Activated CD4-positive, alpha-beta T cell treated with anti-CD3 and anti-CD28 coated beads, Interleukin-2, amount 10 ng/mL, durations not matched to agents 24 days and 14 days (primary cell): Measurements from ENCODE around the gene RRAGD. TPM values are rescaled to one million over a fixed set of nuclear protein-coding genes. Genes with fewer than 3 reads are reported as not detected.

Experiments used
- DNase-seq: peaks from one replicate; pipeline ENCODE4 v3.0.0; 2022
- H3K27ac Mint-ChIP-seq: one replicate; pipeline ENCODE4 v1.8.0; 2022; ENCODE audit warnings: mild to moderate bottlenecking, mixed read lengths
- H3K27me3 Mint-ChIP-seq: one replicate; pipeline ENCODE4 v1.8.0; 2022; ENCODE audit warnings: mixed read lengths
- H3K36me3 Mint-ChIP-seq: one replicate; pipeline ENCODE4 v1.8.0; 2022; ENCODE audit warnings: low read depth, mild to moderate bottlenecking, mixed read lengths
- H3K4me1 Mint-ChIP-seq: one replicate; pipeline ENCODE4 v1.8.0; 2021; ENCODE audit warnings: mixed read lengths
- H3K4me3 Mint-ChIP-seq: one replicate; pipeline ENCODE4 v1.8.0; 2022; ENCODE audit warnings: mild to moderate bottlenecking, moderate library complexity, mixed read lengths
- H3K9me3 Mint-ChIP-seq: one replicate; pipeline ENCODE4 v1.8.0; 2021; ENCODE audit warnings: mixed read lengths
- intact Hi-C: fragments of 100-400 bp; cut with micrococcal nuclease; formaldehyde crosslinking; loops from one replicate; pipeline ENCODE4 v1.15.1; 2023
- total RNA-seq: library from RNA; stranded (reverse); gene quantifications from 2 replicates; pipeline ENCODE4 v1.2.3, GENCODE V29; 2022

Gene RRAGD
- total RNA-seq, 1 donor from 2014 or later: 10.9 TPM

GRCh38 chr6:89355511-89356194 lies 56.4 kb downstream of the RRAGD start:
- H3K27me3 Mint-ChIP-seq: no peaks in the 10 kb centered on the region
- peaks cover 52% of the 10 kb centered on the region for H3K4me1 Mint-ChIP-seq
- intact Hi-C loops: loop anchor here (2.0 kb wide), 1 partner anchor 57 kb away; the partner anchor contains the start of gene RRAGD
- DNase-seq: no peak
- no peaks in the 10 kb centered on the region for H3K36me3 Mint-ChIP-seq
- no peak overlapping the region for H3K4me3 Mint-ChIP-seq
- H3K9me3 Mint-ChIP-seq: no peaks in the 10 kb centered on the region
- peak overlapping the region; percentile 19 for H3K27ac Mint-ChIP-seq

GRCh38 chr6:89353702-89354392 lies 58.2 kb downstream of the RRAGD start:
- H3K27ac Mint-ChIP-seq: peak overlapping the region; percentile 89
- no peaks in the 10 kb centered on the region for H3K9me3 Mint-ChIP-seq
- peaks cover 12% of the 10 kb centered on the region for H3K36me3 Mint-ChIP-seq
- H3K27me3 Mint-ChIP-seq: no peaks in the 10 kb centered on the region
- no peak for DNase-seq
- intact Hi-C loops: loop anchor here (2.0 to 5.0 kb wide), 4 partner anchors 207 to 1652 kb away; partner anchors contain the start of genes AKIRIN2, CASP8AP2, MAP3K7 and PM20D2
- peaks cover 62% of the 10 kb centered on the region for H3K4me1 Mint-ChIP-seq
- peak overlapping the region; percentile 91 for H3K4me3 Mint-ChIP-seq

GRCh38 chr6:89353118-89353556 lies 58.9 kb downstream of the RRAGD start:
- H3K36me3 Mint-ChIP-seq: peaks cover 12% of the 10 kb centered on the region
- H3K4me3 Mint-ChIP-seq: peak overlapping the region; percentile 91
- peak overlapping the region; percentile 89 for H3K27ac Mint-ChIP-seq
- H3K9me3 Mint-ChIP-seq: no peaks in the 10 kb centered on the region
- intact Hi-C loops: loop anchor here (2.0 to 5.0 kb wide), 4 partner anchors 206 to 1651 kb away; partner anchors contain the start of genes AKIRIN2, CASP8AP2, MAP3K7 and PM20D2
- no peak for DNase-seq
- H3K4me1 Mint-ChIP-seq: peaks cover 67% of the 10 kb centered on the region
- H3K27me3 Mint-ChIP-seq: no peaks in the 10 kb centered on the region

GRCh38 chr6:89352278-89353117 lies 59.6 kb downstream of the RRAGD start, which contains the start of gene UBE2J1:
TSS of gene UBE2J1 (minus strand) at chr6:89352722. CDS start at chr6:89352569, 153 bp downstream.
- Mint-ChIP-seq H3K9me3 (no peaks in the 10 kb centered on the region), H3K27ac (peak within 1 kb of the TSS; percentile 94), H3K4me1 (peaks cover 66% of the 10 kb centered on the region), H3K4me3 (peak within 1 kb of the TSS; percentile 91), H3K36me3 (peaks cover 12% of the 10 kb centered on the region), H3K27me3 (no peaks in the 10 kb centered on the region)
- peak; percentile 94 for DNase-seq
- intact Hi-C loops: loop anchor here (1.0 to 5.0 kb wide), 6 partner anchors 54 to 1650 kb away; partner anchors contain the start of genes AKIRIN2, CASP8AP2, MAP3K7 and PM20D2

GRCh38 chr6:89351671-89352277 lies 60.3 kb downstream of the RRAGD start:
- DNase-seq: no peak
- peak overlapping the region; percentile 94 for H3K27ac Mint-ChIP-seq
- peaks cover 63% of the 10 kb centered on the region for H3K4me1 Mint-ChIP-seq
- no peaks in the 10 kb centered on the region for H3K27me3 Mint-ChIP-seq
- intact Hi-C loops: loop anchor here (1.0 to 5.0 kb wide), 8 partner anchors 21 to 1649 kb away; partner anchors contain the start of genes AKIRIN2, CASP8AP2, MAP3K7 and PM20D2
- peaks cover 12% of the 10 kb centered on the region for H3K36me3 Mint-ChIP-seq
- H3K9me3 Mint-ChIP-seq: no peaks in the 10 kb centered on the region
- H3K4me3 Mint-ChIP-seq: peak overlapping the region; percentile 91

GRCh38 chr6:89350281-89350966 lies 61.6 kb downstream of the RRAGD start:
- peaks cover 12% of the 10 kb centered on the region for H3K36me3 Mint-ChIP-seq
- peak overlapping the region; percentile 94 for H3K27ac Mint-ChIP-seq
- H3K4me3 Mint-ChIP-seq: peak overlapping the region; percentile 91
- peak; percentile 68 for DNase-seq
- intact Hi-C loops: loop anchor here (1.0 to 5.0 kb wide), 5 partner anchors 10 to 1648 kb away; partner anchors contain the start of genes AKIRIN2, CASP8AP2, MAP3K7 and RNGTT
- peaks cover 55% of the 10 kb centered on the region for H3K4me1 Mint-ChIP-seq
- no peaks in the 10 kb centered on the region for H3K27me3 Mint-ChIP-seq
- no peaks in the 10 kb centered on the region for H3K9me3 Mint-ChIP-seq

GRCh38 chr6:89348372-89348771 lies 63.7 kb downstream of the RRAGD start:
- Mint-ChIP-seq H3K9me3 (no peaks in the 10 kb centered on the region), H3K4me1 (peaks cover 55% of the 10 kb centered on the region), H3K4me3 (no peak overlapping the region), H3K36me3 (peaks cover 16% of the 10 kb centered on the region), H3K27ac (no peak overlapping the region), H3K27me3 (no peaks in the 10 kb centered on the region)
- no peak for DNase-seq
- intact Hi-C loops: no loop called here

- H3K27ac Mint-ChIP-seq: no peak overlapping the region
- no peaks in the 10 kb centered on the region for H3K27me3 Mint-ChIP-seq
- H3K4me1 Mint-ChIP-seq: peaks cover 54% of the 10 kb centered on the region
- H3K4me3 Mint-ChIP-seq: no peak overlapping the region
- intact Hi-C loops: no loop called here
- no peak for DNase-seq
- H3K9me3 Mint-ChIP-seq: no peaks in the 10 kb centered on the region
- H3K36me3 Mint-ChIP-seq: peaks cover 16% of the 10 kb centered on the region
These were observed 64.2 kb downstream of the RRAGD start for GRCh38 chr6:89347825-89348224.

- H3K27me3 Mint-ChIP-seq: no peaks in the 10 kb centered on the region
- H3K4me1 Mint-ChIP-seq: peaks cover 50% of the 10 kb centered on the region
- no peak for DNase-seq
- intact Hi-C loops: no loop called here
- H3K27ac Mint-ChIP-seq: no peak overlapping the region
- H3K4me3 Mint-ChIP-seq: no peak overlapping the region
- H3K9me3 Mint-ChIP-seq: no peaks in the 10 kb centered on the region
- H3K36me3 Mint-ChIP-seq: peaks cover 19% of the 10 kb centered on the region
These were observed 65.6 kb downstream of the RRAGD start for GRCh38 chr6:89346433-89346832.

- H3K27ac Mint-ChIP-seq: no peak overlapping the region
These were observed 72.5 kb downstream of the RRAGD start for GRCh38 chr6:89339565-89339964.

GRCh38 chr6:89335164-89335563 lies 76.9 kb downstream of the RRAGD start:
- Mint-ChIP-seq H3K9me3 (no peaks in the 10 kb centered on the region), H3K4me3 (no peak overlapping the region), H3K27me3 (no peaks in the 10 kb centered on the region), H3K36me3 (peaks cover 43% of the 10 kb centered on the region), H3K4me1 (peaks cover 6% of the 10 kb centered on the region), H3K27ac (no peak overlapping the region)
- intact Hi-C loops: no loop called here
- no peak for DNase-seq

More at GRCh38 chr6:89339565-89339964, 72.5 kb downstream of the RRAGD start:
- intact Hi-C loops: no loop called here
- DNase-seq: no peak
- no peaks in the 10 kb centered on the region for H3K9me3 Mint-ChIP-seq
- H3K36me3 Mint-ChIP-seq: peaks cover 35% of the 10 kb centered on the region
- H3K4me3 Mint-ChIP-seq: no peak overlapping the region
- H3K27me3 Mint-ChIP-seq: no peaks in the 10 kb centered on the region
- peaks cover 14% of the 10 kb centered on the region for H3K4me1 Mint-ChIP-seq

GRCh38 chr6:89330910-89331309 lies 81.2 kb downstream of the RRAGD start:
- Mint-ChIP-seq H3K4me3 (no peak overlapping the region), H3K27me3 (no peaks in the 10 kb centered on the region), H3K36me3 (peaks cover 49% of the 10 kb centered on the region), H3K4me1 (peaks cover 5% of the 10 kb centered on the region), H3K9me3 (no peaks in the 10 kb centered on the region), H3K27ac (no peak overlapping the region)
- no peak for DNase-seq
- intact Hi-C loops: no loop called here
